Ectodermal cell (in vitro differentiated cells): ENCODE measurements around the gene CPT1B. TPM values are rescaled to one million over a fixed set of nuclear protein-coding genes. Genes with fewer than 3 reads are reported as not detected.
A peak's percentile ranks its signal among the peaks of the same experiment; 100 is the strongest.

Experiments used
- H3K27ac ChIP-seq: 2 replicates; pipeline ENCODE4 v1.7.0; 2013; ENCODE audit warnings: mild to moderate bottlenecking, low read depth, low read length; ENCODE audit not compliant: insufficient read depth, poor library complexity, severe bottlenecking
- H3K27me3 ChIP-seq: 2 replicates; pipeline ENCODE4 v1.7.0; 2013; ENCODE audit warnings: mild to moderate bottlenecking, low read length; ENCODE audit not compliant: insufficient read depth, control insufficient read depth, poor library complexity, severe bottlenecking
- H3K36me3 ChIP-seq: one replicate; pipeline ENCODE4 v1.7.0; 2013; ENCODE audit warnings: low read length; ENCODE audit not compliant: control insufficient read depth, insufficient read depth
- H3K4me1 ChIP-seq: one replicate; pipeline ENCODE4 v1.7.0; 2013; ENCODE audit warnings: low read length; ENCODE audit not compliant: control insufficient read depth, insufficient read depth
- H3K4me3 ChIP-seq: 2 replicates; pipeline ENCODE4 v1.7.0; 2013; ENCODE audit warnings: low read depth, low read length, control low read depth; ENCODE audit not compliant: insufficient read depth
- H3K9me3 ChIP-seq: 2 replicates; pipeline ENCODE4 v1.7.0; 2013; ENCODE audit warnings: mild to moderate bottlenecking, low read length, moderate library complexity; ENCODE audit not compliant: control insufficient read depth
- WGBS, 2 experiments: methylation state at CpG; one replicate each; pipeline ENCODE4 v1.1.7; 2013; ENCODE audit warnings: missing lambda C conversion rate in 2 of 2; 5-methylcytosine and 5-hydroxymethylcytosine counted together
- polyA plus RNA-seq, 4 experiments: library from polyadenylated mRNA; stranded (reverse); fragments of 50-300 nt; gene quantifications; one replicate each; pipeline ENCODE4 v1.2.3, GENCODE V29; 2013

Gene CPT1B
- 80.3 TPM for polyA plus RNA-seq (2013, experiment 1 of 4)
- 74.6 TPM for polyA plus RNA-seq (2013, experiment 2 of 4)
- 60.0 TPM for polyA plus RNA-seq (2013, experiment 3 of 4)
- polyA plus RNA-seq (2013, experiment 4 of 4) = 71.2 TPM

GRCh38 chr22:50577987-50578775, at the start of gene CPT1B:
TSS of gene CPT1B (minus strand) at chr22:50578427. CDS start at chr22:50577915, 512 bp downstream.
- 94 to 95% methylated on average over 63 of the region's 63 CpGs for WGBS, 2 experiments
- H3K27ac ChIP-seq = no peak within 1 kb of the TSS
- H3K27me3 ChIP-seq = no peaks in the 10 kb centered on the region
- no peak within 1 kb of the TSS for H3K4me3 ChIP-seq
- no peaks in the 10 kb centered on the region for H3K4me1 ChIP-seq
- peaks cover 5% of the 10 kb centered on the region for H3K36me3 ChIP-seq
- H3K9me3 ChIP-seq = no peaks in the 10 kb centered on the region

GRCh38 chr22:50626850-50627641, 48.8 kb upstream of the CPT1B start:
- H3K27ac ChIP-seq = no peak overlapping the region
- peak overlapping the region; percentile 86 for H3K4me3 ChIP-seq
- no peaks in the 10 kb centered on the region for H3K9me3 ChIP-seq
- H3K4me1 ChIP-seq = peaks cover 18% of the 10 kb centered on the region
- peaks cover 4% of the 10 kb centered on the region for H3K27me3 ChIP-seq
- 70% methylated on average over 42 of the region's 42 CpGs for WGBS, 2 experiments
- no peaks in the 10 kb centered on the region for H3K36me3 ChIP-seq

DNA sequence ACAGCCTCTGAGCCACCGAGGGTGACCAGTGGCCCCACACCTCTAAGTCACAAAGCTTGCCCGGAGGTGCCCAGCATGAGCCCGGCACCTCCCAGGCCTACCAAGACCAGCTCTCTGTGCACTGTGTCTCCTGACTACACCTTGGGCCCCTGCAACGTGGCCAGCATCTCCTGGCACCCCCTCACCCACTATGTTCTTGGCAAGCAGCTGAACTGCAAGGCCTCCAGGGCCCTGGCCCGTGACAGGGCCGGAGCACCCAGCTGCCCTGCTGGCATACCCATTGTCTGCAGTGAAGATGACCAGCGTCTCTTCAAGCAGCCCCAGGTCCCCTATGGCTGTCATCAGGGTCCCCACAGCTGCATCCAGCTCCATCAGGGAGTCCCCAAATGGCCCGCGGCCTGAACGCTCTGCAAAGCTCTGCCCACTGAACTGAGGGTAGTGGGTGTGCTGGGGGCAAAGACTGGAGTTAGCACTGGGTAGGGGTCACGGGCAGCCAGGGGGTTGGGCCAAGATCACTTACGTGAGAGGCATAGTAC, 48.2 kb upstream of the CPT1B start:
- peaks cover 18% of the 10 kb centered on the region for H3K4me1 ChIP-seq
- 88 to 89% methylated on average over 12 of the region's 12 CpGs for WGBS, 2 experiments
- H3K27me3 ChIP-seq = peaks cover 4% of the 10 kb centered on the region
- no peak overlapping the region for H3K4me3 ChIP-seq
- no peak overlapping the region for H3K27ac ChIP-seq
- H3K9me3 ChIP-seq = no peaks in the 10 kb centered on the region
- H3K36me3 ChIP-seq = no peaks in the 10 kb centered on the region

DNA sequence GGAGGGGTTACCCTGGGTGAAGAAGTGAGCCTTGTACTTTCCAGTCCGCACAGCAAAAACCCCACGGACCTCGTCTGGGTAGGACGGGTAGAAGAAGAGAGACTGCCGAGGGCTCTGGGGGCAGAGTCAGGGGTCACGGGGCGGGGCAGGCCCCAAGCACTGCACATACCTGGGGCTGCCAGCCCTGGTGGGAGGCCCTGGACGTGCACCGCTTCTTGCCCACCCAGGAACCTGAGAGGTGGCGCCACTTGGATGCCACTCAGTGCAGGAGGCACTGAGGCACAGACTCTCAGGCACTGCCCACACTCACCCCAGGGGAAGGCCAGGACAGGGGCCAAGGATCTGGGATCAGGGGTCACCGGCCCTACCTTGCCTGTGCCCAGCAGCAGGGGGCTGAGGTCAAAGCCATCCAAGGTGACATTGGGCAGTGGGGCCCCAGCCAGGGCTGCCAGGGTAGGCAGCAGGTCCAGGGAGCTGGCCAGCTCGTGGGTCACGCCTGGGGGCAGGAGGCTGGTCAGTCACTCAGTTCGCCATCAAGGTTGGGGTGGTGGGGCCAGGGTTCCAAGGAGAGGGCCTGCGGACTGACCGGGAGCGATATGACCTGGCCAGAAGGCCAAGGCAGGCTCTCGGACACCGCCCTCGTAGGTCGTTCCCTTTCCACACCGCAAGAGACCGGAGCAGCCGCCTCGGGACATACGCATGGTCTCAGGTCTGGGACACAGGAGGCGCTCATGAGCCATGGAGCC, 47.5 kb upstream of the CPT1B start:
- no peaks in the 10 kb centered on the region for H3K9me3 ChIP-seq
- H3K4me1 ChIP-seq = peaks cover 20% of the 10 kb centered on the region
- 86 to 87% methylated on average over 27 of the region's 27 CpGs for WGBS, 2 experiments
- H3K36me3 ChIP-seq = no peaks in the 10 kb centered on the region
- H3K4me3 ChIP-seq = no peak overlapping the region
- H3K27ac ChIP-seq = no peak overlapping the region
- H3K27me3 ChIP-seq = peaks cover 8% of the 10 kb centered on the region

GRCh38 chr22:50625131-50625567, 46.9 kb upstream of the CPT1B start:
- H3K9me3 ChIP-seq = no peaks in the 10 kb centered on the region
- no peaks in the 10 kb centered on the region for H3K36me3 ChIP-seq
- 90 to 91% methylated on average over 14 of the region's 14 CpGs for WGBS, 2 experiments
- peaks cover 22% of the 10 kb centered on the region for H3K4me1 ChIP-seq
- peaks cover 10% of the 10 kb centered on the region for H3K27me3 ChIP-seq
- no peak overlapping the region for H3K4me3 ChIP-seq
- H3K27ac ChIP-seq = no peak overlapping the region

GRCh38 chr22:50624347-50625130, 46.3 kb upstream of the CPT1B start:
- H3K4me1 ChIP-seq = peaks cover 22% of the 10 kb centered on the region
- no peaks in the 10 kb centered on the region for H3K9me3 ChIP-seq
- no peak overlapping the region for H3K4me3 ChIP-seq
- H3K27me3 ChIP-seq = peaks cover 15% of the 10 kb centered on the region
- H3K27ac ChIP-seq = no peak overlapping the region
- no peaks in the 10 kb centered on the region for H3K36me3 ChIP-seq
- 89 to 90% methylated on average over 15 to 16 of the region's 16 CpGs for WGBS, 2 experiments

DNA sequence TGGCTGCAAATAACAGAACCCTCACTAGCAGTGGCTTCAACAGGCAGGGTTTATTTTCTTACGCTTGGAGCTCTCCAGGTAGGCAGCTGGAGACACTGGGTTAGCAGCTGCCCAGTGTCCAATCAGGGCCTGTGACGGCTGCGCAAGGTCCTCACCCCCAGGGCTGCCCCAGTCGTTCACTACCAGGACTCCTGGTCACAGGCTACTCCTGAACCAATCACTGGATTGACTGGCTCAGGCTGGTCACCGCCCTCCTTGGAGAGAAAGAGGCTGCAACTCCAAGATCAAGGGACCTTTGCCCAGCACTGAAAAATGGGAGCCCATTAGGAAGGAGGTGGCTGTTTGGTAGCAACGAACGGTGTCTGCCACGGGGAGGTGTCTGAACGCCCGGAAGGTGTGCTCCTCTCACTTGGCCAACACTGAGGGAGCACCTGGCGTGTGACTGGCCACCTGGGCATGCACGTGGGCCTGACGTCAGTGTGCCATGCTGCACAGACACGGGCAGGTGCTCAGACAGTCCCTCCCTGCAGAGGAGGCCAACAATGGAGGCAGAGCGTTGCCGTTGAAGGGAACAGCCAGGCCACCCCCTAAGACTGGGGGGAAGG, 44.6 kb upstream of the CPT1B start:
- Histone ChIP-seq H3K27ac (no peak overlapping the region), H3K4me1 (peaks cover 17% of the 10 kb centered on the region), H3K36me3 (no peaks in the 10 kb centered on the region), H3K9me3 (no peaks in the 10 kb centered on the region), H3K4me3 (no peak overlapping the region), H3K27me3 (peaks cover 13% of the 10 kb centered on the region)
- 86 to 89% methylated on average over 16 of the region's 16 CpGs for WGBS, 2 experiments

GRCh38 chr22:50621948-50622722, 43.9 kb upstream of the CPT1B start:
- WGBS, 2 experiments = 61 to 65% methylated on average over 18 of the region's 18 CpGs
- Histone ChIP-seq H3K27ac (no peak overlapping the region), H3K27me3 (peaks cover 13% of the 10 kb centered on the region), H3K4me3 (no peak overlapping the region), H3K4me1 (peaks cover 15% of the 10 kb centered on the region), H3K9me3 (no peaks in the 10 kb centered on the region), H3K36me3 (no peaks in the 10 kb centered on the region)
